Measurements from ENCODE around the gene SOCS3. TPM values are rescaled to one million over a fixed set of nuclear protein-coding genes. Genes with fewer than 3 reads are reported as not detected.

Gene SOCS3
- total and polyA plus RNA-seq, 2 experiments from 2014 or later, result 13.2 to 32.9 TPM

- Histone ChIP-seq H3K4me1 (ENCODE audit: insufficient read depth) (no peaks in the 10 kb centered on the region), H3K9me2 (ENCODE audit: insufficient read depth) (no peaks in the 10 kb centered on the region), H3K79me2 (replicated peaks; ENCODE audit: insufficient read depth) (peaks cover 40% of the 10 kb centered on the region), H3K4me2 (no peak overlapping the region), H2AFZ (no peak overlapping the region), H3F3A (replicated peaks; ENCODE audit: low read depth) (0 out of 2 replicates have a peak, but pooled peaks cover 2% of the 10 kb centered on the region), H4K20me1 (replicated peaks; ENCODE audit: insufficient read depth) (peaks cover 22% of the 10 kb centered on the region), H3K4me3 (no peak overlapping the region), H3K27ac (ENCODE audit: low read depth) (no peak overlapping the region), H3K36me3 (ENCODE audit: insufficient read depth) (peaks cover 31% of the 10 kb centered on the region), H3K27me3 (ENCODE audit: insufficient read depth) (no peaks in the 10 kb centered on the region)
- Mint-ChIP-seq H3K9me3 (no peaks in the 10 kb centered on the region), H3K36me3 (ENCODE audit: low read depth) (peaks cover 89% of the 10 kb centered on the region), H3K27ac (no peak overlapping the region), H3K27me3 (ENCODE audit: insufficient read depth, low read depth, poor library complexity) (peaks cover 8% of the 10 kb centered on the region), H3K4me3 (no peak overlapping the region), H3K4me1 (no peaks in the 10 kb centered on the region; the same call in 2 of the 3 replicates)
- DNase-seq (ENCODE audit: low spot score) (no peak), ATAC-seq (no peak)
- TF ChIP-seq ZNF462 (CRISPR knock-in tag; IDR thresholded peaks at IDR 0.05), result no peak
- TF ChIP-seq JUNB (IDR thresholded peaks at IDR 0.05; ENCODE audit: unreplicated experiment), result no peak
- no peak for TF ChIP-seq NANOG (IDR thresholded peaks at IDR 0.05; ENCODE audit: borderline replicate concordance)
Observed at GRCh38 chr17:78399693-78400144, 39.8 kb upstream of the SOCS3 start.

- ATAC-seq, result no peak
- TF ChIP-seq JUNB (IDR thresholded peaks at IDR 0.05; ENCODE audit: unreplicated experiment), result no peak
- no peak for TF ChIP-seq CTCF (conservative IDR thresholded peaks at IDR 0.05; ENCODE audit: low read depth in 2 of 2)
- TF ChIP-seq NANOG (IDR thresholded peaks at IDR 0.05; ENCODE audit: borderline replicate concordance), result no peak
- no peak for TF ChIP-seq ZNF114 (CRISPR knock-in tag; IDR thresholded peaks at IDR 0.05)
- TF ChIP-seq ZNF331 (CRISPR knock-in tag; IDR thresholded peaks at IDR 0.05; ENCODE audit: low read depth), result no peak
- TF ChIP-seq CREB1 (CRISPR knock-in tag; IDR thresholded peaks at IDR 0.05; ENCODE audit: low read depth), result no peak
- no peak for TF ChIP-seq ETS1 (IDR thresholded peaks at IDR 0.05)
- TF ChIP-seq EZH2phosphoT487 (IDR thresholded peaks at IDR 0.05; ENCODE audit: unreplicated experiment), result no peak
- no peak for TF ChIP-seq POLR2AphosphoS5 (IDR thresholded peaks at IDR 0.05; ENCODE audit: low read depth)
- no peak for TF ChIP-seq STAT1 (IDR thresholded peaks at IDR 0.05; ENCODE audit: unreplicated experiment)
- no peak for TF ChIP-seq EZH2 (IDR thresholded peaks at IDR 0.05; ENCODE audit: low read depth, unreplicated experiment)
Observed at GRCh38 chr17:78399028-78399692, 39.3 kb upstream of the SOCS3 start.

More at GRCh38 chr17:78399028-78399692, 39.3 kb upstream of the SOCS3 start:
- peaks cover 26% of the 10 kb centered on the region; the same call in 1 of the 2 replicates for H3K36me3 ChIP-seq (ENCODE audit: insufficient read depth)
- Mint-ChIP-seq H3K27me3 (ENCODE audit: insufficient read depth, low read depth, poor library complexity) (peaks cover 8% of the 10 kb centered on the region), H3K4me1 (no peaks in the 10 kb centered on the region; the same call in 2 of the 3 replicates), H3K4me3 (no peak overlapping the region), H3K36me3 (ENCODE audit: low read depth) (peaks cover 87% of the 10 kb centered on the region), H3K9me3 (no peaks in the 10 kb centered on the region), H3K27ac (no peak overlapping the region; the same call in 1 of the 2 replicates)
- H3K9me2 ChIP-seq (ENCODE audit: insufficient read depth), result no peaks in the 10 kb centered on the region
- no peak overlapping the region for H3K4me2 ChIP-seq
- no peak overlapping the region for H3K4me3 ChIP-seq
- 0 out of 2 replicates have a peak, but pooled peaks cover 2% of the 10 kb centered on the region for H3F3A ChIP-seq (replicated peaks; ENCODE audit: low read depth)
- H3K27ac ChIP-seq (ENCODE audit: low read depth), result no peak overlapping the region
- no peak overlapping the region for H2AFZ ChIP-seq
- no peaks in the 10 kb centered on the region for H3K4me1 ChIP-seq (ENCODE audit: insufficient read depth)
- H4K20me1 ChIP-seq (replicated peaks; ENCODE audit: insufficient read depth), result peaks cover 27% of the 10 kb centered on the region
- H3K27me3 ChIP-seq (ENCODE audit: insufficient read depth), result no peaks in the 10 kb centered on the region
- no peak for DNase-seq (ENCODE audit: low spot score)
- H3K79me2 ChIP-seq (replicated peaks; ENCODE audit: insufficient read depth), result peaks cover 40% of the 10 kb centered on the region
